ENCODE results near the gene EFNA5. TPM values are rescaled to one million over a fixed set of nuclear protein-coding genes. Genes with fewer than 3 reads are reported as not detected.

EFNA5 gene
- total and polyA plus RNA-seq, 4 donors: 0.14 to 0.93 (median 0.54) TPM

DNA sequence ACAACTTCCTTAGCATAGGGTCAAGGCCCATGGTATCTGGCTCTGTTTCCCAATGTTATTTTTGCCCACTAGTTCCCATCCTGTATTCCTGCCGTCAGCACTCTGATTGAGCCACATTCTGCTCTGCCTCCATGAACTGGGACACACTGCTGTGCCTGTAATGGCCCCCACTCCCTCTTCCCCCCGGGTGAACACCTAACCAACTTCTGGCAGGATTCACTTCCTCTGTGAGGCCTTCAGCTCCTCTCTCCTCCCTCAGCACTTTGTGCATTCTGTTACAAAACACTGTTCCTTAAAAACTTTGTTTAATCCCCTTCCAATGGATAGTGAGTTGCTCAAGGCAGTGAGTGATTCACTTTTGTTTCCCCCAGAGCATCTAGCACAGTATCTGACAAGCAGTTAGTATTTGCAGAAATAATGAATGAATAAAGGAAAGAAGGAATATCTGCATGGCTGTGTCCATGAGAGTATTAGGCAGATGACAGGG is 183.6 kb downstream of the EFNA5 start:
- Histone ChIP-seq H3K4me3 (ENCODE audit: low read depth in 1 of 3, low read length in 3 of 3) (no peak overlapping the region), H3K27me3 (ENCODE audit: control insufficient read depth in 4 of 4, insufficient read depth in 4 of 4, low read length in 3 of 4) (no peaks in the 10 kb centered on the region), H3K9ac (ENCODE audit: low read depth in 1 of 2, low read length in 2 of 2) (no peak overlapping the region), H3K9me3 (ENCODE audit: control insufficient read depth in 4 of 4, low read length in 3 of 4) (no peaks in the 10 kb centered on the region), H3K27ac (ENCODE audit: low read depth in 1 of 2, low read length in 2 of 2) (no peak overlapping the region), H3K36me3 (ENCODE audit: control insufficient read depth in 4 of 4, insufficient read depth in 3 of 4, low read depth in 1 of 4, low read length in 3 of 4) (no peaks in the 10 kb centered on the region), H3K4me1 (ENCODE audit: control insufficient read depth in 4 of 4, insufficient read depth in 4 of 4, low read length in 3 of 4) (no peaks in the 10 kb centered on the region)
- 61% methylated on average over 2 of the region's 2 CpGs for WGBS
- TF ChIP-seq RAD21 (IDR thresholded peaks at IDR 0.05) (no peak), HNF4A (conservative IDR thresholded peaks at IDR 0.05) (no peak), SP1 (IDR thresholded peaks at IDR 0.05) (no peak), YY1 (IDR thresholded peaks at IDR 0.05) (no peak), JUND (IDR thresholded peaks at IDR 0.05) (no peak), RXRA (IDR thresholded peaks at IDR 0.05) (no peak)
- TF ChIP-seq, protein P1, sequence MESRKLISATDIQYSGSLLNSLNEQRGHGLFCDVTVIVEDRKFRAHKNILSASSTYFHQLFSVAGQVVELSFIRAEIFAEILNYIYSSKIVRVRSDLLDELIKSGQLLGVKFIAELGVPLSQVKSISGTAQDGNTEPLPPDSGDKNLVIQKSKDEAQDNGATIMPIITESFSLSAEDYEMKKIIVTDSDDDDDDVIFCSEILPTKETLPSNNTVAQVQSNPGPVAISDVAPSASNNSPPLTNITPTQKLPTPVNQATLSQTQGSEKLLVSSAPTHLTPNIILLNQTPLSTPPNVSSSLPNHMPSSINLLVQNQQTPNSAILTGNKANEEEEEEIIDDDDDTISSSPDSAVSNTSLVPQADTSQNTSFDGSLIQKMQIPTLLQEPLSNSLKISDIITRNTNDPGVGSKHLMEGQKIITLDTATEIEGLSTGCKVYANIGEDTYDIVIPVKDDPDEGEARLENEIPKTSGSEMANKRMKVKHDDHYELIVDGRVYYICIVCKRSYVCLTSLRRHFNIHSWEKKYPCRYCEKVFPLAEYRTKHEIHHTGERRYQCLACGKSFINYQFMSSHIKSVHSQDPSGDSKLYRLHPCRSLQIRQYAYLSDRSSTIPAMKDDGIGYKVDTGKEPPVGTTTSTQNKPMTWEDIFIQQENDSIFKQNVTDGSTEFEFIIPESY (IDR thresholded peaks at IDR 0.05): no peak
- TF ChIP-seq, protein P2, sequence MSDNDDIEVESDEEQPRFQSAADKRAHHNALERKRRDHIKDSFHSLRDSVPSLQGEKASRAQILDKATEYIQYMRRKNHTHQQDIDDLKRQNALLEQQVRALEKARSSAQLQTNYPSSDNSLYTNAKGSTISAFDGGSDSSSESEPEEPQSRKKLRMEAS (IDR thresholded peaks at IDR 0.05): no peak
- no peak for DNase-seq (ENCODE audit: low spot score)

DNA sequence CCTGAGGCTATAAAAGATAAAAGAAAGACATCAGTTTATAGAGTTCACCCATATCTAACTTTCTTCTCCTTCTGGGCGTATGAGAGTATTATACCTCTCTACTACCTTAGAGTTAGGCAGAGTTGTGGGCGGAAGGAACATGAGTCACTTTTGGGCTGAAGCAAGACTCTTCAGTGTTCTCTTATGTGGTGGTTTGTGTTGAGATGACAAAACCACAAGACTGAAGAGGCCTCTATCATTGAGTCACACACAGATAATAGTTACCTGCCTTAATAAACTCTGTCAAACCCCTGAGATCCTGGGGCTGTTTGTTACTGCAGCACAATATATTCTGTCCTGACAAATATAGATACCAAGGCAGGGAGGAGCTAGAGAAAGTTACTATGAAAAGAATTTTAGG is 184.2 kb downstream of the EFNA5 start:
- TF ChIP-seq JUND (IDR thresholded peaks at IDR 0.05): peak in 1 of 2 donors; percentile 39
- no peak for TF ChIP-seq TAF1 (conservative IDR thresholded peaks at IDR 0.05)
- Histone ChIP-seq H3K9ac (ENCODE audit: low read depth in 1 of 2, low read length in 2 of 2) (no peak overlapping the region), H3K27ac (ENCODE audit: low read depth in 1 of 2, low read length in 2 of 2) (no peak overlapping the region), H3K4me3 (ENCODE audit: low read depth in 1 of 3, low read length in 3 of 3) (no peak overlapping the region), H3K4me1 (ENCODE audit: control insufficient read depth in 4 of 4, insufficient read depth in 4 of 4, low read length in 3 of 4) (no peaks in the 10 kb centered on the region), H3K27me3 (ENCODE audit: control insufficient read depth in 4 of 4, insufficient read depth in 4 of 4, low read length in 3 of 4) (no peaks in the 10 kb centered on the region), H3K36me3 (ENCODE audit: control insufficient read depth in 4 of 4, insufficient read depth in 3 of 4, low read depth in 1 of 4, low read length in 3 of 4) (no peaks in the 10 kb centered on the region), H3K9me3 (ENCODE audit: control insufficient read depth in 4 of 4, low read length in 3 of 4) (no peaks in the 10 kb centered on the region)
- 89% methylated on average over 2 of the region's 2 CpGs for WGBS
- no peak for DNase-seq (ENCODE audit: low spot score)

DNA sequence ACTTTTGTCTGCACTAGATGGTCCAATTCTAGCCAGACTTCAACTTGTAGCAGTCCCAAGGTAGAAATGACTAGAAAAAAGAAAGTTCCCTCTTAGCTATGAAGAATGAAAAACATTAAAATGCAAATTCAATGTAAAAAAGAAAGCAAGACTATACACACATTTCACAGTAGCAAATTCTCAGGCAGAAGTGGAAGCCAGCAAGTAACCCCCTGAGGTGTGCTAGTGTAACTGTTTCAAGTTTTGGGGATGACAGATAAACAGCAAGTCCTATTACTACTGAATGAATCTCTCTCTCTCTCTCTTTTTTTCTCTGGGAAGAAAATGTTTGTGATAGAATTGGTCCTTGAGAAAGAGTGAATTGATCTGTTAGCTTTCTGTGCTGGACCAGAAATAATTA is 185.6 kb downstream of the EFNA5 start:
- H3K27ac ChIP-seq (ENCODE audit: low read depth in 1 of 2, low read length in 2 of 2): no peak overlapping the region
- no peak overlapping the region for H3K4me3 ChIP-seq (ENCODE audit: low read depth in 1 of 3, low read length in 3 of 3)
- no peaks in the 10 kb centered on the region for H3K4me1 ChIP-seq (ENCODE audit: control insufficient read depth in 4 of 4, insufficient read depth in 4 of 4, low read length in 3 of 4)
- H3K9me3 ChIP-seq (ENCODE audit: control insufficient read depth in 4 of 4, low read length in 3 of 4): no peaks in the 10 kb centered on the region
- TF ChIP-seq TAF1 (conservative IDR thresholded peaks at IDR 0.05) (no peak), FOXA2 (IDR thresholded peaks at IDR 0.05) (no peak), RXRA (IDR thresholded peaks at IDR 0.05) (no peak), FOXA1 (IDR thresholded peaks at IDR 0.05) (no peak), JUND (IDR thresholded peaks at IDR 0.05) (no peak), RAD21 (IDR thresholded peaks at IDR 0.05) (no peak)
- TF ChIP-seq, protein P2 (IDR thresholded peaks at IDR 0.05): no peak
- no peaks in the 10 kb centered on the region for H3K27me3 ChIP-seq (ENCODE audit: control insufficient read depth in 4 of 4, insufficient read depth in 4 of 4, low read length in 3 of 4)
- no peak overlapping the region for H3K9ac ChIP-seq (ENCODE audit: low read depth in 1 of 2, low read length in 2 of 2)
- no peak for DNase-seq (ENCODE audit: low spot score)
- H3K36me3 ChIP-seq (ENCODE audit: control insufficient read depth in 4 of 4, insufficient read depth in 3 of 4, low read depth in 1 of 4, low read length in 3 of 4): no peaks in the 10 kb centered on the region

DNA sequence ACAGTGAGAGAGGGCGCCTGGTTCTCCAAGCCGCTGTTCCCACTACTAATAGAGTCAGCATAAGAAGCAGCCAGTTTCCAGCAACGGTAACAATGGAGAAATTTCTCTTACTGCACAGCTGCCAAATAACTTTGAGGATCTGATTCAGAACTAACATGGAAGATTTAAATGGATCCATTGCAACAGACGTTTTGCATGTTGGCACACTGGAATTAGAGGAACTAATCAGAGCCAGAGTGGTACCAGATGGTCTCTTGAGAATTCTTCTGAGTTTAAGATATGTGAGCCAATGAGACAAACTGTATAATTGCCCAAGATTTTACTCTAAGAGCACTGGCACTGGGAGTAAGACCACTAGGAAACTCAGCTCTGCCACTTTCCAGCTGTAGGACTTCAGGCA is 186.5 kb downstream of the EFNA5 start:
- Histone ChIP-seq H3K27me3 (ENCODE audit: control insufficient read depth in 4 of 4, insufficient read depth in 4 of 4, low read length in 3 of 4) (no peaks in the 10 kb centered on the region), H3K36me3 (ENCODE audit: control insufficient read depth in 4 of 4, insufficient read depth in 3 of 4, low read depth in 1 of 4, low read length in 3 of 4) (no peaks in the 10 kb centered on the region), H3K4me1 (ENCODE audit: control insufficient read depth in 4 of 4, insufficient read depth in 4 of 4, low read length in 3 of 4) (no peaks in the 10 kb centered on the region), H3K9me3 (ENCODE audit: control insufficient read depth in 4 of 4, low read length in 3 of 4) (no peaks in the 10 kb centered on the region), H3K9ac (ENCODE audit: low read depth in 1 of 2, low read length in 2 of 2) (no peak overlapping the region), H3K27ac (ENCODE audit: low read depth in 1 of 2, low read length in 2 of 2) (no peak overlapping the region), H3K4me3 (ENCODE audit: low read depth in 1 of 3, low read length in 3 of 3) (no peak overlapping the region)
- DNase-seq (ENCODE audit: low spot score): no peak
- WGBS: 88% methylated on average over 4 of the region's 4 CpGs
- TF ChIP-seq, protein P3, sequence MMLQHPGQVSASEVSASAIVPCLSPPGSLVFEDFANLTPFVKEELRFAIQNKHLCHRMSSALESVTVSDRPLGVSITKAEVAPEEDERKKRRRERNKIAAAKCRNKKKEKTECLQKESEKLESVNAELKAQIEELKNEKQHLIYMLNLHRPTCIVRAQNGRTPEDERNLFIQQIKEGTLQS (IDR thresholded peaks at IDR 0.05): no peak
- TF ChIP-seq, protein P4, sequence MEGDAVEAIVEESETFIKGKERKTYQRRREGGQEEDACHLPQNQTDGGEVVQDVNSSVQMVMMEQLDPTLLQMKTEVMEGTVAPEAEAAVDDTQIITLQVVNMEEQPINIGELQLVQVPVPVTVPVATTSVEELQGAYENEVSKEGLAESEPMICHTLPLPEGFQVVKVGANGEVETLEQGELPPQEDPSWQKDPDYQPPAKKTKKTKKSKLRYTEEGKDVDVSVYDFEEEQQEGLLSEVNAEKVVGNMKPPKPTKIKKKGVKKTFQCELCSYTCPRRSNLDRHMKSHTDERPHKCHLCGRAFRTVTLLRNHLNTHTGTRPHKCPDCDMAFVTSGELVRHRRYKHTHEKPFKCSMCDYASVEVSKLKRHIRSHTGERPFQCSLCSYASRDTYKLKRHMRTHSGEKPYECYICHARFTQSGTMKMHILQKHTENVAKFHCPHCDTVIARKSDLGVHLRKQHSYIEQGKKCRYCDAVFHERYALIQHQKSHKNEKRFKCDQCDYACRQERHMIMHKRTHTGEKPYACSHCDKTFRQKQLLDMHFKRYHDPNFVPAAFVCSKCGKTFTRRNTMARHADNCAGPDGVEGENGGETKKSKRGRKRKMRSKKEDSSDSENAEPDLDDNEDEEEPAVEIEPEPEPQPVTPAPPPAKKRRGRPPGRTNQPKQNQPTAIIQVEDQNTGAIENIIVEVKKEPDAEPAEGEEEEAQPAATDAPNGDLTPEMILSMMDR (IDR thresholded peaks at IDR 0.05; ENCODE audit: low read depth, low read length, missing input control): no peak
- no peak for TF ChIP-seq HNF4A (conservative IDR thresholded peaks at IDR 0.05)
- TF ChIP-seq JUND (IDR thresholded peaks at IDR 0.05): no peak
- TF ChIP-seq, protein P1 (IDR thresholded peaks at IDR 0.05): no peak
- no peak for TF ChIP-seq FOXA2 (IDR thresholded peaks at IDR 0.05)
- TF ChIP-seq TAF1 (conservative IDR thresholded peaks at IDR 0.05): no peak
- TF ChIP-seq EGR1 (IDR thresholded peaks at IDR 0.05; ENCODE audit: low read depth in 2 of 2): no peak
- no peak for TF ChIP-seq YY1 (IDR thresholded peaks at IDR 0.05)
- no peak for TF ChIP-seq SP1 (IDR thresholded peaks at IDR 0.05)
- no peak for TF ChIP-seq GABPA (IDR thresholded peaks at IDR 0.05 in 1 of 2, conservative IDR thresholded peaks at IDR 0.05 in 1 of 2)
- no peak for TF ChIP-seq RAD21 (IDR thresholded peaks at IDR 0.05)
- TF ChIP-seq NR2F2 (IDR thresholded peaks at IDR 0.05): no peak

All from liver (tissue), 9 donors.